Endometrial microvascular endothelial cells (primary cell): ENCODE measurements around the gene ARHGEF28. TPM values are rescaled to one million over a fixed set of nuclear protein-coding genes. Genes with fewer than 3 reads are reported as not detected.

Experiments used
- in situ Hi-C: cut with HindIII; loops from 2 replicates; pipeline ENCODE4 v1.10.0; 2017; ENCODE audit warnings: low sequenced_read_pairs, low pct_unique_long_range_greater_than_20kb; ENCODE audit errors: inconsistent ontology term
- total RNA-seq: library from RNA; depleted of rRNA; stranded (reverse); fragments of >200 nt; gene quantifications from one replicate; pipeline ENCODE4 v1.2.3, GENCODE V29; 2015; ENCODE audit errors: inconsistent ontology term

ARHGEF28 gene
- total RNA-seq, 1 donor from 2014 or later: 42.9 TPM

DNA sequence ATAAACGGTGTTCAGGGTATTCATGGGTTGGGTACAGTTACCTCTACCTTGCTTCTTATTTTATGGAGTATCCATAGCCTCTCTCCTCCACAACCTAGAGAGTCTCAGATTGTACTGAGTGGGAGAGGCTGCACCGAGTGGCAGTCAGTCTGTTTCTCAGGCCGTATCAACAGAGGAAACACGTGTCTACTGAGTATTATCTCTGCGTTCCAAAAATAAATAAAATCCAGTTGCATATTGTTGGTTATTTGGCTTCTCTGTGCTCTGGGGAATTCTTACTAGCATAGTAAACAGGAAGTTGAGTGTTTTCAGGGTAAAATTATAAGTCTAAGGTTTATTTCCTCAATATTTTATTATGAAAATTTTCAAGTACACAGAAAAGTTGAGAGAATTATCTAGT, 231.0 kb downstream of the ARHGEF28 start:
- in situ Hi-C loops: no loop called here

DNA sequence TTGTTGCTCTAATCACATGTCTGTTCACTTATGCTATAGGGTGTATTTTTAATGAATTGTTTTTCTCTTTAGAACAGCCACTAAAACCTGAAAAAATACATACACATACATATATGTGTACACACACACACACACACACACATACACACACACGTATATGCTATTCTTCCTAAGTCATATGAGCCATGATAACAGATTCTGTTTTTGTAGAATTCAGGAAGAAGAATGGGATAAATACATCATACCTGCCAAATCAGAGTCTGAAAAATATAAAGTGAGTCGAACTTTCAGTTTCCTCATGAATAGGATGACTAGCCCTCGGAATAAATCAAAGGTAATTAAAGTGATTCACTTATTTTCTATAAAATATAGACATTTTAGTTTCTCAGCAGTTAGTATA, 231.4 kb downstream of the ARHGEF28 start:
- in situ Hi-C loops: no loop called here

DNA sequence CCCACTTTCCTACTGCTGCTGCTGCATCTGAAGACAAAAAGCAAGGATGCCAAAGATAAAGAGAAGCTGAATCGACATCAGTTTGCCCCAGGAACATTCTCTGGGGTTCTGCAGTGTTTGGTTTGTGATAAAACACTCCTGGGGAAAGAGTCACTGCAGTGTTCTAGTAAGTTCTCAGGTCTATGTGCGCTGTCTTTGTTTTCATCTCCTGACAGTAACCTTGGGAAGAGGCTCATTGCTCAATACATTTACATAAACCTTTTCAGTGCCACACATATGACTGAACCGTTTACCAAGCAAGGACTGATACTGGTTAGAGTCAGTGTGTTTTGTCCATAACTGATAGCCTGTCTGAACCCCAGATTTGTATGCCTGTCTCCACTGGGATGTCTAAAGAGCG, 232.1 kb downstream of the ARHGEF28 start:
- in situ Hi-C loops: no loop called here

DNA sequence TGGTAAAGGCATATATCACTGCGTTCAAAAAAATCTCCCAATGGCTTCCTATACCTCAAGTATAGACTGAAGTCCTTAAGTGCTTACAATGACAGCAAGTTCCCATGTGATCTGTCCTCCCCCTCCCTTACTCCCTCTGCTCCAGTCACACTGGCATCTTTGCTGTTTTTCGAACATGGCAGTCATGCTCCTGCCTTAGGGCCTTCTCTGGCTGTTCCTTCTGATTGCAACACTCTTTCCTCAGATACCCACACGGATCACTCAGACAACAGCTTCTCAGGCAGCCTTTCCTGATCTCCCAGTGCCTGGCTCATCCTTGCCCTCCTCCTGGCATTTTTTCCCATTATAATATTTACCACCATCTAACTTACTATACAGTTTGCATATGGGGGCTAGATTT, 232.8 kb downstream of the ARHGEF28 start:
- in situ Hi-C loops: no loop called here

DNA sequence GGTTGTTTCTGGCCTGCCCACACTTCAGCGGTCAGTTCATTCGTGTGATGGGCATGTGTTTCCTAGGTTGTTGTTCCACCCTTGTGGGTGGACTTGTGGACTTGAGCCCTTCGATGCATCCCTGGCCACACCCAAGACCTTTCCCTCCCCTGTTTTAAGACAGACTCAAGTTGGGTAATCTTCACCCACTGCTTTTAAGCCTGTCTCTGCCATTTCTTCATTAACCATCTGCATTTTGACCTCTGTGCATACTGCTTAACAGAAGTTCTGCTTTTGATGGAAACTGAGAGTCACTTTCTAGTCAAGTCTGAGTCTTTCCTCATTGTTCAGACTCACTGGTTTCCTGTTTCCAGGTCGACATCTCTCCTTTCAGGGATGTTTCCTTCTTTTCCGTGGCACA, 233.7 kb downstream of the ARHGEF28 start:
- in situ Hi-C loops: no loop called here

DNA sequence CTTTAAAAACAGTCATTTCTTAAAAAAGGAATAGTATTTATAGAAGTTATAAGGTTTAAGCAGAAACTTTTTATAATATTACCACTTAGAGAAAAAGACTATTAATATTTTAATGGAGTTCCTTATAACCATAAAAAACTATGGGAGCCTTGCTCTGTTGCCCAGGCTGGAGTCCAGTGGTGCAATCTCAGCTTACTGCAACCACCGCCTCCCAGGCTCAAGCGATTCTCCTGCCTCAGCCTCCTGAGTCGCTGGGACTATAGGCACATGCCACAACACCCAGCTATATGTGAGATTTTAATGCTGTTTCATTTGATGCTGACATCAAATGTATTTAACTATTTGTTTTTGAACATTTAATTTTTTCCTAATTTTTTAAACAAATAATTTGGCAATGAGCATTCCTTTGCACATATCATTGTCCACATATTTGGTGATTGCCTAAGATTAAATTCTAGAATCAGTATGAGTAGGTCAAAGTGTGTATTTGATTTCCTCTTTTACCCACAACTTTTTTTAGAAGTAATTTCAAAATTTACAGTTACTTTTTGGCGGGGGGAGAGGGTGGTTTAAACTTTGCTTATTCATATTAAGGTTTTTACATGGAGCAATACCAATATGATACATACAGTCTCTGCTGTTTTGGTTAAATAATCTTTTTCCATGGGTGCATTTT, 235.5 kb downstream of the ARHGEF28 start:
- in situ Hi-C loops: no loop called here

DNA sequence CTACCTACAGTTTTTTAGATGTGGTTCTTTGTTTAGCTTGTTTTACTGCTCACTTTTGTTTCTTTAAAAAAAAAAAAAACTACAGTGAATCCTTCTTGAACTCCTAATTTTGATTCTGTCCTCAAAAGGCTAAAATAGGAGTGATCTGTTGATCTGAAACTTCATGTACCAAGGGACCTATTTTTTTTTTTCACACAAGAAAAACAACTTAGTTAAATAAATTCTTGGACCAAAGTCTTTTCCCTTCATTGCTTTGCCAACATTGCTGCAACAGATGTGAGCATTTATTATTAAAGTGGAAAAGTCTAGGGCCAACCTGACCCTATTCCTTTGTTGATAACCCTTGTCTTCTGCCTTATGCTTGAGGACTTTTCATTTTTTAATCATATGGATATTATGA, 236.8 kb downstream of the ARHGEF28 start:
- in situ Hi-C loops: no loop called here

DNA sequence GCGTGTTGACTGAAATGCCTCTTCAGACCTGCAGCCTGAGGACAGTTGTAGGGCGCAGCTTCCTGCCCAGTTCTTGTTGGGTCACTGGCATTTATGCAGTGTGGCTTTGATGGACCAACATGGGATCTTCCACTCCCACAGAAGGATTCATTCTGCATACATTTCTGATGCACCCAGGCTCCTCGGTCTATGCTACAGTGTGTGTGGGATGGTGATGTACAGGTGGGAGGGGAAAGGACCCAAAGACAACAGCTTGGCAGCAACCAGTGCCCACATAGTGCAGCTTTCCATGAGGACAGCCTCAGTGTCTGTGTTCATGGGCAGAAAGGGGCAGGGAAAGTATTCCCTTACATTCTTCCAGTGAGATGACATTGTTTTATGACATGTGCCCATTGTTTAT, 237.9 kb downstream of the ARHGEF28 start:
- in situ Hi-C loops: no loop called here

DNA sequence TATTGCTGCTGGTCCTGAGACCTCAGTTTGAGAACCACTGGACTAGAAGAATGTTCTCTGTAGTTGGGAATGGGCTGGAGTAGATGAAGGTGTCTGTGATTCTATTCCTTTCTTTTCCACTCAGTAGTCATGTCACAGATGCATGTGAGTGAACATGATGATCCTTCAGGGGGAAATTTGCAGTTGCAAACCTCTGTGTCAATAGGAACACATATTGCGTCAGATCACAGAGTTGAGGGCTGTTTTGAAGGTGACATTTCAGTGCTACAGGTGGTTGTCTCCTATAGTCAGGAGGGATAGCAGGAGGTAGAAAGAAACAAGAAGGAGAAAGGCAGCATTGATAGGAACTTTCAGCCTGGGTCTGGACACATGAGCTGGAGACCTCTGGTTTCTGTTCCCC, 239.3 kb downstream of the ARHGEF28 start:
- in situ Hi-C loops: no loop called here

DNA sequence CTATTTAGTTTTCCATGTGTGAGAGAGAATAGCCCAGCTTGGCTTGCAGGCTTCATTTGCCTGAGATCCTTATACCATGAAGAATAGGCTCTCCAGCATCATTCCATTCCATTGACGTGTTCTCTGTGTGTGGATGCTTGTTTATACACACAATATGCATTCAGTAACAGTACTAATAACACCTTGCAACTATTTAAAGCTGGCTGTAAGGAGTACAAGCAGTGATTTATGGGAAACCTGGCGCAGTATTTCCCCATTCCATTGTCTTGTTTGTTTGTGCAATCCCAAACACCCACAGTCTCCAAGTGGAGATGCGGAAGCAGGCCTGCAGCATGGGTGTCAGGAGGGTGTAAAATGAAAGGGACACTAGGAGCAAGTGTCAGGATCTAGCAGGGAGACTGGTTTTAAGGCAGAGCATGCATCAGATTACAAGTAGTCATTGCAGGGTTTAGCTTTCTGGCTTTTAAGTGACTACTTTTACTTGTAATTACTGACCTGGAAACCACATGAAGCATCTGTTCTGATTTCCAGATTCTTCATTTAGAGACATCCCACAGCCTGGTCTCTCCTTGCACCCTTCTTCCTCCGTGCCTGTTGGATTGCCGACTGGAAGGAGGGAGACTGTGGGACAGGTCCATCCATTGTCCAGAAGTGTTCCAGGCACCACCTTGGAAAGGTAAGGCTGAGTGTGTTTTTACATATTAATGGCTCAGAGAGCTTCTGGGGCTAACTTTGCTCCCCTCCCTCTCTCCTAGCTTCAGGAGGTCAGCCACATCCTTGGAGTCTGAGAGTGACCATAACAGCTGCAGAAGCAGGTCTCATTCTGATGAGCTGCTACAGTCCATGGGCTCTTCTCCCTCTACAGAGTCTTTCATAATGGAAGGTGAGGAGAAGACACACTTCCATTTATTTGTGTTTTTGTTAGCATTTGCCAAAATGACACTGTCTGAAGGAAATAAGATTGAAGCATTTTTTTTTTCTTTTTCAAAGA, 241.6 kb downstream of the ARHGEF28 start:
- in situ Hi-C loops: no loop called here

DNA sequence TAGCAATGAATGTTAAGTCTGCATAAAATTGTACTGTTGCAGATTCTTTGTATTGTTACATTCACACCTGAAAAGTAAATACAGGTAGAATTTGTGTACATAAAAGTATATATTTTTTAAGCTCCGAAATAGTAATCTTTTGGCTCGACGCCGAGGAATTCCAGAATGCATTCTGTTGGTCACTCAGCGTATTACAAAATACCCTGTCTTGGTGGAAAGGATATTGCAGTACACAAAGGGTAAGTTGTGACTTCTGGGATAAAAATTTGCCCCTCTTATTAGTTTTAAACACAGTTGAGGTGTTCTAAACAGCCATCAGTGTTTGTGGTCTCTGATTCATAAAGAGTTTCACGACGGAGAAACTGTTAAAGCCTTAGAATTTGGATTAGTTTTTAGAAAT, 257.6 kb downstream of the ARHGEF28 start:
- in situ Hi-C loops: no loop called here

DNA sequence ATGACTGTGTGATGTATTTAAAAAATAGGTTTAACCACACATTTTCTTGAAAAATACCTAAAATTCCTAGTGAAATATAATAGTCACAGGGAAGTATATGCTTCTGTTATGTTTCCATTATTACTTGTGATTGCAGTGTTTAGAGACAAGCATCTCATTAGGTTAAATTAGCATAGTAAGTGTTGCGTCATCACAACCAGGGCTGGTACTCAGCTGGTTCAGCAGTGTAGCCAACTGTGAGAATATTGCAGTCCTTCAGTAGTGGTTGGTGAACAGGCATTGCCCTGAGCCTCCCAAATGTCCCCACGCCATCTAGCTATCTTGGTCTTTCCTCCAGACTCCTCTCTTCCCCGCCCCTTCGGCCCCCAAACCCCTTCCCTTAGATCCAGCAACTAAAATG, 261.7 kb downstream of the ARHGEF28 start:
- in situ Hi-C loops: no loop called here

DNA sequence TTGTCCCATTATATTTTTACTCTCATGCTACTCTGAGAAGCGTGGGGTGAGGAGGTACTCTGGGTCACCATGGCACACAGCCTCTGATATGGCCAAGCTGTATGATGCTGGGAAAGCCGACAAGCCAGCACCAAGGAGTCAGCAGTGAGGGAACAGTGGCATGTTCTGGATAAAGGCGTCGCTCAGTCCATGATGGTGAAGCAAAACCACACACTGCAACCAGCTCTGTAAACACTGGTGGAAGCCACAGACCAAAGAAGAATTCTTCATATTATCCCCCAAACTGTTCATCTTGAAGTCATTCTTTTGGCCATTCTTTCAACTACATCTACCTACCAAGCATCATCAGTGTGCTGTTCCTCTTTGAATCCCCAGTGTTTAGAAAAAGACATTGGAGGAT, 264.6 kb downstream of the ARHGEF28 start:
- in situ Hi-C loops: no loop called here

DNA sequence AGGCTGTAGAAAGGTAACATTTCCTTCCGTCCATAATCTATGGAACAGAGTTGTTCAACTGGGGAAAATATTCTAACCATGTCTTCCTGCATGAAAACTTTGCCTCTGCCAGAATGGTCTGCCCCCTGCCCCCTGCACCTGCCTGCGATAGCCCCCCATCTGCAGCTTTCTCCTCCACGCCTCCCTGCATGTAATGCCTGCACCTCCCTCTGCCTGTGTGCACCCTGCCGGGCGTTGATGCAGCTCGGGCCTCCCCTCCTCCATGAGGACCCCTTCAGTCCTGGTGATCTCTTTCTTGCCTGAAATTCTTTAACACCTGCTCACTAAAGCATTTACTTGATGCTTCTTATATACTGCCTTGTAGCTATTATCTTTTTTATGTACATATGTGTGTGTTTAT, 266.2 kb downstream of the ARHGEF28 start:
- in situ Hi-C loops: no loop called here

DNA sequence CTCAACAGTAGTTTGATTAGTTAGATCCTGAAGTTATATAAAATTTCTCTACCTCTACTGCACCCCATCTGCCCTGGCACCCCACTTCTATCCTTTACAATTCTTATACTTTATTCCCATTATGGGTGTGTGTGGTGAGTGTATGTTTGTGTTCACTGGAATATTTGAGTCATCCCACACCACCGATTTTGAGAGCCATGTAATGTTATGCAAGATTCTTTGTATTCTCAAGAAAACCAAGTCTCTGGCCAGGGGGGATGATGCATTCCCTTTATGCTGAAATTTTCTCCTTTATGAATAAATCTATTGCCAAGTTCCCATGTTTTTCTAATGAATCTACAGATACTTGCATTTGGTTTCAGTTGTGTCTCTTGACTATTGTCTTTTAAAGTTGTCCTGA, 266.8 kb downstream of the ARHGEF28 start:
- in situ Hi-C loops: no loop called here

DNA sequence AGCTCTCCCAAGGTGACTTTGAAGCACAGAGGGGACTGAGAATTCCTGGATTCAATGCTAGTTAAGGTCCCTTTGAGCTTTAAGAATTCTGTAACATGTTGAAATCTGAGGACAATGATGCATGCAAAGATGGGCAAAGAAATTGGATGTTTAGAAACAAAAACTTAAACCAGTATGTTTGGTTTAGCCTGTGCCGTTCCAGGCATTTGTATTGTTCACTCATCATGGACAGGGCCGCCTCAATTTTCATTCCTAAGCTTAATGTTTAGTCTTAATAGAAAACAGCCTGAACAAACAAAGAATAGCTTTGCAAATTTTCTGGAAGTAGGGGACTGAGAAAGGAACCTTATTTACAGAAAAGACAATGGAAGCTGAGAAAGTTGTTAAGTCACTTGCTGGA, 267.8 kb downstream of the ARHGEF28 start:
- in situ Hi-C loops: no loop called here

DNA sequence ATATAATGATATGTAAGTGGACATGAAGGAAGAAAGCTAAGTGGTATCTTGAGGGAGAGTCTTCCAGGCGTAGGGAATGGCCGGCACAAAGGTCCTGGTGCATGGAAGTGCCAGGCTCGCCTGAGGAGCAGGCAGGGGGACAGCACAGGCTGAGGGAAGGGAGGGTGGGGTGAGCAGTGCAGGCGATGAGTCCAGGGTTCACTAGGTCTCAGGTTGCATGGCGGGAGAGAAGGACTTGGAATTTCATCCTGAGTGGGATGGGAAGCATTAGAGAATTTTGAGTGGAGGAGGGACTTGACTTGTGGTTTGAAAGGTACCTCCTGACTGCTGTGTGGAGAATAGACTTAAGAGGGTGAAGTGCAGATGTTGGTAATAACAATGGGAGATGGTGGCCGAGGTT, 268.9 kb downstream of the ARHGEF28 start:
- in situ Hi-C loops: no loop called here

DNA sequence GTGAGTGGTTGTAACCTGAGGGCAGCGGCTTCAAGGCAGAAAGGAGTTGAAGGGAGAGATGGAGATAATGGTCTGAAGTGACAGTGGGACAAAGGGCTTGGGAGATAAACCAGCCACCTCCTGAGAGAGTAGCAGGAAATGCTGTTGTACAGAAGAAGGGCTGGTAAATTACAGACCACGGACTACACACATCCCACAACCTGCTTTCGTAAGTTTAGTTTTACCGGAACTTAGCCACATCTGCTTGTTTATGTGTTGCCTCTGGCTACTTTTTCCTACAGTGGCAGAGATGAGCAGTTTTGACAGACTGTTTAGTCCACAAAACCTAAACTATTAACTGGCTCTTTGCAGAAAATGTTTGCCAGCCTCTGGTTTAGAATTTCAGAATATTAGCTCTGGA, 269.5 kb downstream of the ARHGEF28 start:
- in situ Hi-C loops: no loop called here

DNA sequence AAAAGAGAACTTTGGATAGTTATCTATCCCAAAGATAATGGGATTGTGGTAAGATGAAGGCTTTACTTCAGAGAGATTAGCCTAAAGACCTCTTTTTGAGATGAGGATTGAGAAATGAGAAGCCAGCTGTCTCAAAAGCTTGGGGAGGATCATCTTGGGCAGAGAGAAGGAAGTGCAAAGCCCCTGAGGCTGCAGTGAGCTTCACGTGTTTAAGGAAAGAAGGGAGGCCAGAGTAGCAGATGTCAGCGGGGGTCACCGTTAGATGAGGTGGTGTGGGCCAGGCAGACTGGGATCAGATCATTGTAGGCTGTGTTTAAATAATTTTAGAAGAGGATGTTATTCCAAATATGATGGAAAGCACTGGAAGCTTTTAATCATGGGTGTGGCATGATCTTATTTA, 270.1 kb downstream of the ARHGEF28 start:
- in situ Hi-C loops: no loop called here

DNA sequence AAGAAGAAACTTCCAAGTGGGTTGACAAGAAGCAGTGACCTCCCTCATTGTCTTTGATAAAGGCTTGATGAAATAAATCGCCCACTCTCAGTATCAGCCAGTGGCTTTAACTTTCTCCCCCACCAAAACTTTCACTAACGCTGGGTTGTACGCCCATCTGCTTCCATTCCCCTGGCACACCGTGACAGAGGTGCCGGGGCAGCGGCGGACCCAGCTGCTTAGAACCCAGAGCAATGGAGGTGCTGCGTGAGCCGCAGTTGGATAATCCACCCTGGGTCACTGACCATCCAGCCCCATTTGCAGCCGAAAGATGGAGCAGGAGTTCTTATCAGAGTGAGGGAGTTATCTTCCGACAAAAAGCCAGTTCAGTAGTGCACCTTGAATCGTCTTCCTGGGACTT, 270.7 kb downstream of the ARHGEF28 start:
- in situ Hi-C loops: no loop called here
